Coronary artery (tissue), 2 donors: Measurements from ENCODE around the gene ADPRH.
A peak's percentile ranks its signal among the peaks of the same experiment; 100 is the strongest.

ENCODE experiments used
- DNase-seq: peaks from one replicate; pipeline ENCODE4 v3.0.0-alpha.2; 2017; ENCODE audit warnings: low spot score
- H3K27ac ChIP-seq, 2 donors: fragments of 200-600 bp; sonication (generic); one replicate each; pipeline ENCODE4 v1.5.1; 2016 to 2019
- H3K4me3 ChIP-seq: fragments of 200-600 bp; sonication (generic); 2 replicates; pipeline ENCODE4 v1.5.1; 2016; ENCODE audit warnings: mild to moderate bottlenecking, moderate library complexity
- TF ChIP-seq, protein P1 (sequence below): fragments of 200-600 bp; sonication (generic); IDR thresholded peaks from one replicate; pipeline ENCODE4 v1.5.1; 2019; ENCODE audit warnings: antibody characterized with exemption

Gene ADPRH

GRCh38 chr3:119571688-119572087 lies 7.6 kb upstream of the ADPRH start:
- TF ChIP-seq, protein P1, sequence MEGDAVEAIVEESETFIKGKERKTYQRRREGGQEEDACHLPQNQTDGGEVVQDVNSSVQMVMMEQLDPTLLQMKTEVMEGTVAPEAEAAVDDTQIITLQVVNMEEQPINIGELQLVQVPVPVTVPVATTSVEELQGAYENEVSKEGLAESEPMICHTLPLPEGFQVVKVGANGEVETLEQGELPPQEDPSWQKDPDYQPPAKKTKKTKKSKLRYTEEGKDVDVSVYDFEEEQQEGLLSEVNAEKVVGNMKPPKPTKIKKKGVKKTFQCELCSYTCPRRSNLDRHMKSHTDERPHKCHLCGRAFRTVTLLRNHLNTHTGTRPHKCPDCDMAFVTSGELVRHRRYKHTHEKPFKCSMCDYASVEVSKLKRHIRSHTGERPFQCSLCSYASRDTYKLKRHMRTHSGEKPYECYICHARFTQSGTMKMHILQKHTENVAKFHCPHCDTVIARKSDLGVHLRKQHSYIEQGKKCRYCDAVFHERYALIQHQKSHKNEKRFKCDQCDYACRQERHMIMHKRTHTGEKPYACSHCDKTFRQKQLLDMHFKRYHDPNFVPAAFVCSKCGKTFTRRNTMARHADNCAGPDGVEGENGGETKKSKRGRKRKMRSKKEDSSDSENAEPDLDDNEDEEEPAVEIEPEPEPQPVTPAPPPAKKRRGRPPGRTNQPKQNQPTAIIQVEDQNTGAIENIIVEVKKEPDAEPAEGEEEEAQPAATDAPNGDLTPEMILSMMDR, result no peak
- no peak for DNase-seq
- no peak overlapping the region for H3K4me3 ChIP-seq
- peak overlapping the region in 1 of 2 donors; percentile 23 for H3K27ac ChIP-seq

GRCh38 chr3:119575507-119575906 lies 3.8 kb upstream of the ADPRH start:
- TF ChIP-seq, protein P1, result no peak

GRCh38 chr3:119580067-119580760 lies 922 bp downstream of the ADPRH start:
- TF ChIP-seq, protein P1, result no peak
- Histone ChIP-seq H3K4me3 (peak overlapping the region; percentile 78), H3K27ac (peak overlapping the region; percentile 92 to 93)
- DNase-seq, result no peak

More at GRCh38 chr3:119575507-119575906, 3.8 kb upstream of the ADPRH start:
- H3K4me3 ChIP-seq, result no peak overlapping the region
- no peak for DNase-seq
- no peak overlapping the region for H3K27ac ChIP-seq

DNA sequence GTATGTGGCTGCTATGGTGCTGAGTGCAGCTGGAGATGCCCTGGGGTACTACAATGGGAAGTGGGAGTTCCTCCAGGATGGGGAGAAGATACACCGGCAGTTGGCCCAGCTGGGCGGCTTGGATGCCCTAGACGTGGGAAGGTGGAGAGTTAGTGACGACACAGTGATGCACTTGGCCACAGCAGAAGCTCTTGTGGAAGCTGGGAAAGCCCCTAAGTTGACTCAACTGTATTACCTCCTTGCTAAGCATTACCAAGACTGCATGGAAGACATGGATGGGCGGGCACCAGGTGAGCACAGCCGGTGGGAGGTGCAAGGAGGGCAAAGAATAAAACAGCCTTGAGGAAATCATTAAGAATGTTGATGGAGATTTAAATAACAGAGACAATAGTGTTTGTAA lies 2.9 kb downstream of the ADPRH start:
- Histone ChIP-seq H3K4me3 (no peak overlapping the region), H3K27ac (no peak overlapping the region)
- TF ChIP-seq, protein P1, result no peak
- no peak for DNase-seq

DNA sequence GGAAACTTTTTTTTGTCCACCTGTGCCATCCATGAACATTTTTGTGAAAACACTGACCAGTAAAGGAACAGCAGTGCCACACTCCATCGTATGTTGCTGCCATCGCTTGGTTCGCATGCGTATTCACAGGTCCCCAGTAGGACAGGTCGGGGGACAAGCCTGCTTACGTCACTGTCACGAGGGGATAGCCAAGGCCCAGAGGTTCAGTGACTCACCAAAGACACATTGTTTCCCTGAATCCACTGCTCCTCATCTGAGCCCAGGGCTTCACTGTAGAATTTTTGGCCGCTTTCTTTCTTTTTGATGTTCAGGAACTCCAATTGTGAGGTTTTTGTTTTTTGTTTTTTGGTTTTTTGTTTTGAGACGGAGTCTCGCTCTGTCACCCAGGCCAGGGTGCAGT lies 5.9 kb downstream of the ADPRH start:
- no peak overlapping the region for H3K4me3 ChIP-seq
- no peak for DNase-seq
- TF ChIP-seq, protein P1, result no peak
- no peak overlapping the region for H3K27ac ChIP-seq

DNA sequence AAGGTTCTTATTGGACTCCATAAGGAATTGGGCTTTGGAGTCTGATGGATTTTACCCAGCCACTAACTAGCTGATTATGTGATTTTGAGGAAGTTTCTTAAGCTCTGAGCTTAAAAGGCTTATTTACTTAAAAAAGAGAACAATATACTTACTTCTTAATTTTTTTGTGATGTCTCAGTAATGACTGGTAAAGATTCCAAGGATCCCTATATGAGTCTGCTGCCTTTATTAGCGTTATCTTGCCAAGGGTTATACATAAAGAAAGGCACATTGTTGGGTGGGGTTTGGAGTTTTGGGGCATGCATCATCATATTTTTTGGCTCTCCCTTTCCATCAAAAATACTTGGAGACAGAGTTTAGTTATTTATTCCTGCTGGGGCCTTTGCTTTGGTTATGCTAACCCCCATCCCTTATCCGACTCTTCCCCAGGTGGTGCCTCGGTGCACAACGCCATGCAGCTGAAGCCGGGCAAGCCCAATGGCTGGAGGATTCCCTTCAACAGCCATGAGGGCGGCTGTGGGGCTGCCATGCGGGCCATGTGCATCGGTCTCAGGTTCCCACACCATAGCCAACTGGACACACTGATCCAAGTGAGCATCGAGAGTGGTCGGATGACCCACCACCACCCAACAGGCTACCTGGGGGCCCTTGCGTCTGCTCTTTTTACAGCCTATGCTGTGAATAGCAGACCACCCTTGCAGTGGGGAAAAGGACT lies 6.7 kb downstream of the ADPRH start:
- Histone ChIP-seq H3K4me3 (no peak overlapping the region), H3K27ac (no peak overlapping the region)
- TF ChIP-seq, protein P1, result no peak
- DNase-seq, result no peak

DNA sequence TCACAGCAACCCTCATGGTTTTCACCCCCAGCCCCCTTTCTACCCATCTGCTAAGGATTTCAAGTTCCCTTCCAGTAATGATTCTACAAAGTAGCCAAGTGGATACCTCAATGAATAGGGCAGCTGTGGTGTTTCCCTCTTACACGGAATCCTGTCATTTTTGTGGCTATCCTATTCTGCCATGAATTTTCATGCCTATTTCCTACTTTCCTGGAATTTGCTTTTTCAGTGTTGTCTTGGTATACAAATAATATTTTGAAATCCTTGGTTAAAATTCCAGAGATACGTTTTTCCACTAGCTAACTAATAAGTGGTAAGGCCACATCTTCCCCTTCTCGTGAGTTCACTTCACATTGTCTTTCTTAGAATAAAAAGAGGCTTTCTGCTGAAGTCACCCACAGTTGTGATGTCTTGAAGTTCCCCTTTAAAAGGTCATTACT lies 7.5 kb downstream of the ADPRH start:
- TF ChIP-seq, protein P1, result no peak
- no peak overlapping the region for H3K27ac ChIP-seq
- no peak overlapping the region for H3K4me3 ChIP-seq
- no peak for DNase-seq
